HCT116 (cell line): ENCODE measurements around the gene DDX54. TPM values are rescaled to one million over a fixed set of nuclear protein-coding genes. Genes with fewer than 3 reads are reported as not detected.
A peak's percentile ranks its signal among the peaks of the same experiment; 100 is the strongest.
"Not testable (repeated sequence)": the region's sequence is repeated elsewhere in the genome, so short reads cannot be mapped to it uniquely, and the experiment has no call there.

Experiments used
- ATAC-seq: fragments of 200-7000 bp; cut with Tn5 transposase; 2 replicates; pipeline ENCODE4 v1.9.1; 2020; ENCODE audit warnings: mild to moderate bottlenecking, moderate library complexity
- BruUV-seq: library from RNA; stranded (reverse); fragments of 400-500 nt; replicated peaks from 2 replicates; lab custom pipeline; 2021; lab: Mats Ljungman, UMichigan
- CTCF ChIA-PET: fragments of 300-600 bp; sonication (Branson Sonifier 250); formaldehyde crosslinking; loops from one replicate; lab custom pipeline; 2021; ENCODE audit warnings: antibody characterized with exemption; lab: Charles Lee
- POLR2A ChIA-PET: fragments of 300-600, 350-600 bp; sonication (Branson Sonifier 250); formaldehyde crosslinking; loops from one replicate; lab custom pipeline; 2021; ENCODE audit warnings: antibody characterized with exemption; lab: Charles Lee
- RAD21 ChIA-PET, 2 experiments: fragments of 300-600 bp; sonication (Branson Sonifier 250); formaldehyde crosslinking; loops; one replicate each; lab custom pipeline; 2023; ENCODE audit warnings: low total read pairs in 2 of 2; ENCODE audit not compliant: uncharacterized antibody in 2 of 2, unreplicated experiment in 2 of 2, low non-redundant PET in 1 of 2; lab: Charles Lee
- DNase-seq: peaks from one replicate; pipeline ENCODE4 v3.0.0-alpha.2; 2010; ENCODE audit warnings: low read depth, low spot score
- H2AFZ ChIP-seq: fragments of 200-600 bp; shearing (Covaris generic), sonication (generic); 2 replicates; pipeline ENCODE4 v1.6.1; 2017; ENCODE audit warnings: low read depth, mixed run types, mixed read lengths, antibody characterized with exemption, low read length; ENCODE audit not compliant: poor library complexity, severe bottlenecking
- H3K27ac ChIP-seq: 2 replicates; pipeline ENCODE4 v1.5.1; 2012; ENCODE audit warnings: low read depth, low read length
- H3K27me3 ChIP-seq: fragments of 200-600 bp; sonication (generic); 2 replicates; pipeline ENCODE4 v1.6.1; 2016; ENCODE audit warnings: mixed run types, low read length, mixed read lengths; ENCODE audit not compliant: insufficient read depth
- H3K36me3 ChIP-seq, 2 experiments: fragments of 200-500 bp in 1 of 2; fragments of 200-600 bp in 1 of 2; sonication (Bioruptor generic) in 1 of 2; sonication (generic) in 1 of 2; 2 replicates each; pipeline versions ENCODE4 v1.5.1 to v1.6.1; 2014 to 2016; ENCODE audit warnings: low read length in 2 of 2, inconsistent platforms in 1 of 2, mixed read lengths in 1 of 2, mixed run types in 1 of 2; ENCODE audit not compliant: insufficient read depth in 2 of 2, control insufficient read depth in 1 of 2
- H3K4me1 ChIP-seq, 2 experiments: fragments of 200-600 bp in 1 of 2; sonication (generic) in 1 of 2; 2 replicates each; pipeline versions ENCODE4 v1.5.1 to v1.6.1; 2012 to 2017; ENCODE audit warnings: low read length in 2 of 2, inconsistent platforms in 1 of 2, mild to moderate bottlenecking in 1 of 2, mixed read lengths in 1 of 2, mixed run types in 1 of 2, moderate library complexity in 1 of 2; ENCODE audit not compliant: insufficient read depth in 2 of 2, control insufficient read depth in 1 of 2
- H3K4me2 ChIP-seq: fragments of 200-600 bp; sonication (generic); 2 replicates; pipeline ENCODE4 v1.6.1; 2017; ENCODE audit warnings: mixed run types, low read length, mixed read lengths
- H3K4me3 ChIP-seq, 2 experiments: fragments of 200-600 bp in 1 of 2; sonication (generic) in 1 of 2; replicated peaks in 1 of 2; 2 replicates each; pipeline ENCODE4 v1.5.1; 2011 to 2016; ENCODE audit warnings: low read length in 2 of 2, control low read depth in 1 of 2, low read depth in 1 of 2, mild to moderate bottlenecking in 1 of 2, mixed read lengths in 1 of 2, mixed run types in 1 of 2
- H3K79me2 ChIP-seq: fragments of 200-600 bp; sonication (generic); 2 replicates; pipeline ENCODE4 v1.6.1; 2017; ENCODE audit warnings: mild to moderate bottlenecking, mixed run types, low read length, moderate library complexity, mixed read lengths; ENCODE audit not compliant: insufficient read depth
- H3K9ac ChIP-seq: fragments of 200-600 bp; sonication (generic); 2 replicates; pipeline ENCODE4 v1.6.1; 2016; ENCODE audit warnings: low read length, mixed read lengths
- H3K9me2 ChIP-seq: fragments of 200-600 bp; sonication (generic), shearing (Covaris generic); 2 replicates; pipeline ENCODE4 v1.6.1; 2017; ENCODE audit warnings: mixed run types, mild to moderate bottlenecking, moderate library complexity; ENCODE audit not compliant: insufficient read depth
- H3K9me3 ChIP-seq, 2 experiments: fragments of 200-500 bp in 1 of 2; fragments of 200-600 bp in 1 of 2; sonication (Bioruptor generic) in 1 of 2; sonication (generic) in 1 of 2; 2 replicates each; pipeline ENCODE4 v1.6.1; 2014 to 2017; ENCODE audit warnings: low read length in 2 of 2, mixed read lengths in 2 of 2, inconsistent platforms in 1 of 2, low read depth in 1 of 2, mild to moderate bottlenecking in 1 of 2, mixed run types in 1 of 2, moderate library complexity in 1 of 2; ENCODE audit not compliant: control insufficient read depth in 1 of 2, insufficient read depth in 1 of 2
- H4K20me1 ChIP-seq: fragments of 200-600 bp; sonication (generic), shearing (Covaris generic); 2 replicates; pipeline ENCODE4 v1.6.1; 2017; ENCODE audit warnings: mixed run types, mild to moderate bottlenecking, moderate library complexity; ENCODE audit not compliant: insufficient read depth
- ATF3 ChIP-seq: IDR thresholded peaks from 2 replicates; pipeline ENCODE4 v1.6.1; 2012
- ELF1 ChIP-seq: IDR thresholded peaks from 2 replicates; pipeline ENCODE4 v1.6.1; 2012; ENCODE audit warnings: low read depth, borderline replicate concordance
- POLR2AphosphoS5 ChIP-seq: IDR thresholded peaks from 2 replicates; pipeline ENCODE4 v1.6.1; 2011; ENCODE audit warnings: mild to moderate bottlenecking, low read depth, low read length, moderate library complexity
- REST ChIP-seq: IDR thresholded peaks from 2 replicates; pipeline ENCODE4 v1.6.1; 2012; ENCODE audit warnings: low read depth
- TCF7L2 ChIP-seq: IDR thresholded peaks from 2 replicates; pipeline ENCODE4 v1.7.0; 2011; ENCODE audit warnings: borderline replicate concordance, inconsistent platforms; ENCODE audit not compliant: insufficient read depth, insufficient read length; ENCODE audit errors: extremely low read depth
- ZFX ChIP-seq: fragments of 450-650 bp; IDR thresholded peaks from 2 replicates; pipeline ENCODE4 v1.6.1; 2017
- intact Hi-C: fragments of 100-400 bp; cut with micrococcal nuclease; formaldehyde crosslinking; loops from 2 replicates; pipeline ENCODE4 v1.10.0; 2022
- total RNA-seq: library from RNA; stranded (reverse); gene quantifications from one replicate; pipeline ENCODE4 v1.2.1, GENCODE V29; 2021; ENCODE audit not compliant: unreplicated experiment

The DDX54 gene
- total RNA-seq, 1 experiment from 2014 or later = 110 TPM

GRCh38 chr12:113142173-113142885 lies 42.9 kb downstream of the DDX54 start:
- no peaks in the 10 kb centered on the region for H3K79me2 ChIP-seq
- H3K36me3 ChIP-seq = no peaks in the 10 kb centered on the region
- no peaks in the 10 kb centered on the region for H4K20me1 ChIP-seq
- H3K9me2 ChIP-seq = no peaks in the 10 kb centered on the region
- no peaks in the 10 kb centered on the region for H3K9me3 ChIP-seq
- H3K4me3 ChIP-seq = no peak overlapping the region
- 0 out of 2 replicates have a peak overlapping the region, but pooled peaks have one; percentile 13 for H3K9ac ChIP-seq
- TF ChIP-seq POLR2AphosphoS5 (no peak), ELF1 (no peak), ATF3 (no peak), REST (no peak), TCF7L2 (no peak), ZFX (0 out of 2 replicates have a peak, but pooled peaks have one; percentile 25)
- ChIA-PET CTCF (interaction anchor here (1.2 kb wide), 1 partner anchor 11 kb away, joined by 3 read pairs; no protein-coding TSS in a partner anchor), POLR2A (no interaction called here), RAD21 (no interaction called here)
- H3K27ac ChIP-seq = no peak overlapping the region
- DNase-seq (no peak), ATAC-seq (peak; percentile 54)
- 0 out of 2 replicates have a peak overlapping the region, but pooled peaks have one; percentile 15 for H3K4me2 ChIP-seq
- peaks cover 0 to 12% of the 10 kb centered on the region in 2 experiments; a peak in 1 of 4 replicates for H3K4me1 ChIP-seq
- no peak overlapping the region for H2AFZ ChIP-seq
- BruUV-seq = no TSS peak
- H3K27me3 ChIP-seq = no peaks in the 10 kb centered on the region
- intact Hi-C loops = no loop called here

- H4K20me1 ChIP-seq, H3K9me2 ChIP-seq, POLR2A ChIA-PET, intact Hi-C loops, RAD21 ChIA-PET, H3K27ac ChIP-seq, DNase-seq, H3K79me2 ChIP-seq, BruUV-seq, H3K27me3 ChIP-seq, H3K9me3 ChIP-seq, H3K4me2 ChIP-seq, H3K36me3 ChIP-seq, H3K4me3 ChIP-seq, CTCF ChIA-PET, H2AFZ ChIP-seq, ATAC-seq: not testable (repeated sequence)
- H3K9ac ChIP-seq = 0 out of 2 replicates have a peak overlapping the region, but pooled peaks have one; percentile 13
- peaks cover 0 to 18% of the 10 kb centered on the region in 2 experiments; a peak in 2 of 4 replicates for H3K4me1 ChIP-seq
Observed at GRCh38 chr12:113141716-113142115, 43.6 kb downstream of the DDX54 start.
